Right lobe of liver (tissue), 4 donors: ENCODE measurements around the gene CHKA.

Experiments
- POLR2A ChIP-seq: fragments of 450-650 bp; IDR thresholded peaks from one replicate; pipeline ENCODE4 v1.6.1; 2017; ENCODE audit warnings: antibody characterized with exemption, mild to moderate bottlenecking
- TF ChIP-seq, protein P1 (sequence below), 4 donors: fragments of 200-600 bp in 3 of 4; fragments of 450-650 bp in 1 of 4; IDR thresholded peaks; one replicate each; pipeline versions ENCODE4 v1.5.1 to v1.8.0; 2016 to 2022; ENCODE audit warnings: antibody characterized with exemption in 4 of 4, mild to moderate bottlenecking in 2 of 4
- donor health status: DM: no; HTN: no; CAD: no.
- donor health status: DM: no; HTN: no; CAD: no.
- donor health status: DM: no; HTN: yes; CAD: no.

DNA sequence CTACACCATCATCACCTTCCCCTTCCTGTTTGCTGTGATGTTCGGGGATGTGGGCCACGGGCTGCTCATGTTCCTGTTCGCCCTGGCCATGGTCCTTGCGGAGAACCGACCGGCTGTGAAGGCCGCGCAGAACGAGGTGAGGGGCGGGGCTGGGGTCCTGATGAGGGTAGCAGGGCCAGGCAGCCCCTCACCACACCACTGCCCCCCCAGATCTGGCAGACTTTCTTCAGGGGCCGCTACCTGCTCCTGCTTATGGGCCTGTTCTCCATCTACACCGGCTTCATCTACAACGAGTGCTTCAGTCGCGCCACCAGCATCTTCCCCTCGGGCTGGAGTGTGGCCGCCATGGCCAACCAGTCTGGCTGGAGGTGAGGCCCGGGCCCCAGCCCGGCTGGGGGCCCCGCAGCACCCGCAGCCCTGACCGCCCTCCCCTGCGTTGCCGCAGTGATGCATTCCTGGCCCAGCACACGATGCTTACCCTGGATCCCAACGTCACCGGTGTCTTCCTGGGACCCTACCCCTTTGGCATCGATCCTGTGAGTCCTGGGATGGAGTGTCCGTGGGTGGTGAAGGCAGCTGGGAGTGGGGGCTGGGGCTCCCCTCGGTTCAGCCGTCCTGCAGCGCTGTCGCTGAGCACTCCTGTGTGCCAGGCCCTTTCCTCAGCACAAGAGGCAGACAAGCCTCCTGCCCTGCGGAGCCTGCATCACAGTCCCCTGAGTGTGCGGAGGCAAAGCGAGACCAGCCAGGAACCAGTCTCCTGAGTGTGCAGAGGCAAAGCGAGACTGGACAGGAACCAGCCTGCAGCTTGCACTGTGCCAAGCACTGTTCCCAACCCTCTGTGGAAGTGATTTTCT, 73.5 kb downstream of the CHKA start:
- TF ChIP-seq, protein P1, sequence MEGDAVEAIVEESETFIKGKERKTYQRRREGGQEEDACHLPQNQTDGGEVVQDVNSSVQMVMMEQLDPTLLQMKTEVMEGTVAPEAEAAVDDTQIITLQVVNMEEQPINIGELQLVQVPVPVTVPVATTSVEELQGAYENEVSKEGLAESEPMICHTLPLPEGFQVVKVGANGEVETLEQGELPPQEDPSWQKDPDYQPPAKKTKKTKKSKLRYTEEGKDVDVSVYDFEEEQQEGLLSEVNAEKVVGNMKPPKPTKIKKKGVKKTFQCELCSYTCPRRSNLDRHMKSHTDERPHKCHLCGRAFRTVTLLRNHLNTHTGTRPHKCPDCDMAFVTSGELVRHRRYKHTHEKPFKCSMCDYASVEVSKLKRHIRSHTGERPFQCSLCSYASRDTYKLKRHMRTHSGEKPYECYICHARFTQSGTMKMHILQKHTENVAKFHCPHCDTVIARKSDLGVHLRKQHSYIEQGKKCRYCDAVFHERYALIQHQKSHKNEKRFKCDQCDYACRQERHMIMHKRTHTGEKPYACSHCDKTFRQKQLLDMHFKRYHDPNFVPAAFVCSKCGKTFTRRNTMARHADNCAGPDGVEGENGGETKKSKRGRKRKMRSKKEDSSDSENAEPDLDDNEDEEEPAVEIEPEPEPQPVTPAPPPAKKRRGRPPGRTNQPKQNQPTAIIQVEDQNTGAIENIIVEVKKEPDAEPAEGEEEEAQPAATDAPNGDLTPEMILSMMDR (IDR thresholded peaks at IDR 0.05): no peak
- no peak for TF ChIP-seq POLR2A
